ENCODE measurements around the gene CHI3L2. TPM values are rescaled to one million over a fixed set of nuclear protein-coding genes. Genes with fewer than 3 reads are reported as not detected.

CHI3L2 gene
- total and polyA plus RNA-seq, 10 donors: 6.0 to 159 (median 30.5) TPM

DNA sequence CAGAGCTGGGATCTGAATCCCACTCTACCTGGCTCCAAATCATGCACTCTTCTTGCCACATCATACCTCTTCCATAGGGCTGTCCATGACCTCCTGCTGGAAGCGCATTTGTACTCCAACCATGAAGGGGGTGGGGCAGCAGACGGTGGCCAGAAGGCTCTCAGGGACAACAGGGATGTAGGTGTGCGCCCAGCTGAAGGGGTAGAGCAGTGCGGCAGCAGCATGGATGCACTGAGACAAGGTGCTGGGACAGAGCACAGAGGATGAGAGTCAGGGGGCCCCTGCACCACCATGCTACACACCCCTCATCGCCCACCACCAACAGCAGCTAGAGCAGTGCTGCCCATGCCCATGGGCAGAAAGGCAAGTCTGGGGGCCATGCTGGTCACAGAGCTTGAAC is 35.4 kb upstream of the CHI3L2 start:
- intact Hi-C loops (cut with DNase I; ENCODE audit: low total_unique reads): loop anchor here (10.0 kb wide), 1 partner anchor 47 kb away; the partner anchor contains the start of genes CEPT1 and DRAM2
- TF ChIP-seq, protein P1, sequence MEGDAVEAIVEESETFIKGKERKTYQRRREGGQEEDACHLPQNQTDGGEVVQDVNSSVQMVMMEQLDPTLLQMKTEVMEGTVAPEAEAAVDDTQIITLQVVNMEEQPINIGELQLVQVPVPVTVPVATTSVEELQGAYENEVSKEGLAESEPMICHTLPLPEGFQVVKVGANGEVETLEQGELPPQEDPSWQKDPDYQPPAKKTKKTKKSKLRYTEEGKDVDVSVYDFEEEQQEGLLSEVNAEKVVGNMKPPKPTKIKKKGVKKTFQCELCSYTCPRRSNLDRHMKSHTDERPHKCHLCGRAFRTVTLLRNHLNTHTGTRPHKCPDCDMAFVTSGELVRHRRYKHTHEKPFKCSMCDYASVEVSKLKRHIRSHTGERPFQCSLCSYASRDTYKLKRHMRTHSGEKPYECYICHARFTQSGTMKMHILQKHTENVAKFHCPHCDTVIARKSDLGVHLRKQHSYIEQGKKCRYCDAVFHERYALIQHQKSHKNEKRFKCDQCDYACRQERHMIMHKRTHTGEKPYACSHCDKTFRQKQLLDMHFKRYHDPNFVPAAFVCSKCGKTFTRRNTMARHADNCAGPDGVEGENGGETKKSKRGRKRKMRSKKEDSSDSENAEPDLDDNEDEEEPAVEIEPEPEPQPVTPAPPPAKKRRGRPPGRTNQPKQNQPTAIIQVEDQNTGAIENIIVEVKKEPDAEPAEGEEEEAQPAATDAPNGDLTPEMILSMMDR (IDR thresholded peaks at IDR 0.05 in 8 of 11, conservative IDR thresholded peaks at IDR 0.05 in 3 of 11): no peak
- TF ChIP-seq POLR2A (IDR thresholded peaks at IDR 0.05) (no peak), POLR2AphosphoS5 (IDR thresholded peaks at IDR 0.05) (peak; percentile 53 to 72 (median 63))
- H3K27ac ChIP-seq: peak overlapping the region; percentile 73 to 100 (median 90)
- no peak overlapping the region for H3K4me3 ChIP-seq
- DNase-seq: no peak
- H3K27me3 ChIP-seq (replicated peaks in 1 of 7): no peaks in the 10 kb centered on the region
- H3K36me3 ChIP-seq: peaks cover 10 to 100% (median 75%) of the 10 kb centered on the region in 6 donors
- H3K9me3 ChIP-seq: no peaks in the 10 kb centered on the region
- 91 to 99% (median 93%) methylated on average over 5 of the region's 5 CpGs for WGBS, 5 donors
- H3K4me1 ChIP-seq: peaks cover 51 to 100% (median 82%) of the 10 kb centered on the region in 6 donors

DNA sequence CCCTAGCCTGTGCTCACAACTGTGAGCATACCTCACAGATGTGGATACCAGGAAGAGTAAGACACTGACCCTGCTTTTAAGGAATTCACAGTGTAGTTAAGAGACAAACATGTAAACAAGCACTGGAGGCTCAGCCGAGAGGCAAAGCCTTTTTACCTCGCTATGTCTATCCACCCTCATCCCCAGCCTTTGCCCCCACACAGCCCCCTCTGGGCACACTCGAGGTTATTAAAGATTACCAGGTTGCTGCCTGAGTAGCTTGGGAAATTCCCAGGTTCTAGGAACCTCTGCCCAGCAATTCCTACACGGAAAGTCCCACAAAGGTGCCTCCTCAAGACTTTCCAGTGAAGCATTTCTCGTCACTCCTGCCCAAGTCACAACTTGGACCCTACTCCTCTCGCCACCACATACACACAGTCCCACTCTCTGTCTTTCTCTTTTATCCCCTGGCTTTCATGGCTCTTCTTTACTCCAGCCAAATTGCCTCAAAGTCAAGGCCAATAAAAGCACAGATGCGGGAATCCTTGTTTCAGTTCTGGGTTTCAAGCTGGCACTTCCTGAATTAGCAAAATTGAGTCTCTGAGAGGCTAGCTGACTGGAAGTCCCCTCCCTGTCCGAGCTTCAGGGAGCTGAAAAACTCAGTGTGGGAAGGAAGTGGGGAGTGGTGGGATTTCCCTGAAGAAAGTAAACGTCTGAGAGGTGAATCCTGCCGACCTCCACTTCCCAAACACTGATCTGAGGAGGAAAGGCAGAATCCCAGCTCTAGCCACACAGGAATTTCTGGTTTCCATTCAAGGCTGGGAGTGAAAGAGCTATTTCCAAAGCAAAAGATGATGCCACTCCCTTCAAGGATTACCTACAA is 34.6 kb upstream of the CHI3L2 start:
- peaks cover 5 to 100% (median 75%) of the 10 kb centered on the region in 6 donors for H3K36me3 ChIP-seq
- H3K27ac ChIP-seq: peak overlapping the region; percentile 73 to 100 (median 90)
- H3K4me1 ChIP-seq: peaks cover 57 to 100% (median 90%) of the 10 kb centered on the region in 6 donors
- peak overlapping the region in 1 of 8 donors; percentile 31 for H3K4me3 ChIP-seq
- H3K27me3 ChIP-seq (replicated peaks in 1 of 7): no peaks in the 10 kb centered on the region
- intact Hi-C loops (cut with DNase I; ENCODE audit: low total_unique reads): loop anchor here (10.0 kb wide), 1 partner anchor 48 kb away; the partner anchor contains the start of genes CEPT1 and DRAM2
- DNase-seq: no peak
- WGBS, 5 donors: 29 to 34% (median 32%) methylated on average over 10 of the region's 10 CpGs
- peak in 1 of 3 donors; percentile 65 for TF ChIP-seq POLR2AphosphoS5 (IDR thresholded peaks at IDR 0.05)
- TF ChIP-seq, protein P1 (IDR thresholded peaks at IDR 0.05 in 8 of 11, conservative IDR thresholded peaks at IDR 0.05 in 3 of 11): no peak
- no peak for TF ChIP-seq POLR2A (IDR thresholded peaks at IDR 0.05)
- H3K9me3 ChIP-seq: no peaks in the 10 kb centered on the region

DNA sequence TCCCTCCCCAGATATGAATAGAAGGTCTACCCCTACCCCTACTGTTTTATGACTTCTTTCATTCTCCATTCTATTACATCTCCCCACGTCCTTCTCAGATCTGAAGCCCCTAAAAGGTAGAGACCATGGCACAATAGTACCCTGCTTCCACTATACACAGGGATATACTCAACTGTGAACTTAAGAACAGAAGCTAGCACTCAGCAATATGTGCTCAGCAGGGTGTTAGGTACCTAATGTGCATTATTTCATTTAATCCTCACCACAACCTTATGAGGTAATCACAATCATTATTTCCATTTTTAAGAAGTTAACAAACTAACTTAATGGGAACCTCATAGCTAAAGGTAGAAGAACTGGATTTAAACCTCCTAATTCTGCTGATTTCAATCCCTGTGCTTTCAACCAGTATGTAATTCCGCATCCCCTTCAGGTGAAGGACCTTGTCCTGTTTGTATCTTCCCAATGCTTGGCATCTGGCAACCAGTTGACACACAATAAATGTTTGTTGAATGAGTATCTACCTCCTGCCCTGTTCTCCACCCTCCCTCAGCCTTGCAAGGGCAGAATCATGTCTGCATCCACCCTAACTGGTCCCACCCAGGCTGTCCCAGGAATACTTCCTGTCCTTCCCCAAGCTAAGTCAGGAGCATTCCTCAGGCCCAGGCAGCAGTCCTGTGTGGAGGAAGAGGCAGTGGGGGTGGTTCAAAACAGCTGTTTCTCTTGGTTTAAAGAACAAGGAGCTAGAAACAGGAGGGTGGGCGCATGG is 33.6 kb upstream of the CHI3L2 start:
- intact Hi-C loops (cut with DNase I; ENCODE audit: low total_unique reads): loop anchor here (10.0 kb wide), 1 partner anchor 49 kb away; the partner anchor contains the start of genes CEPT1 and DRAM2
- 85 to 90% (median 87%) methylated on average over 3 of the region's 3 CpGs for WGBS, 5 donors
- H3K27ac ChIP-seq: peak overlapping the region; percentile 73 to 100 (median 90)
- H3K36me3 ChIP-seq: peaks cover 0 to 100% (median 75%) of the 10 kb centered on the region in 6 donors
- no peak for TF ChIP-seq POLR2A (IDR thresholded peaks at IDR 0.05)
- TF ChIP-seq, protein P1 (IDR thresholded peaks at IDR 0.05 in 8 of 11, conservative IDR thresholded peaks at IDR 0.05 in 3 of 11): no peak
- peak in 2 of 3 donors; percentile 10 to 49 for TF ChIP-seq POLR2AphosphoS5 (IDR thresholded peaks at IDR 0.05)
- H3K4me3 ChIP-seq: peak overlapping the region in 1 of 8 donors; percentile 31
- H3K27me3 ChIP-seq (replicated peaks in 1 of 7): no peaks in the 10 kb centered on the region
- peaks cover 65 to 100% (median 97%) of the 10 kb centered on the region in 6 donors for H3K4me1 ChIP-seq
- no peaks in the 10 kb centered on the region for H3K9me3 ChIP-seq
- no peak for DNase-seq

All from spleen (tissue), 11 donors.